HEK293 (cell line): ENCODE data around the gene MEGF9.

ENCODE experiments used
- ZBTB7A ChIP-seq: fragments of 450-650 bp; formaldehyde crosslinking; IDR thresholded peaks from 2 replicates; pipeline ENCODE4 v1.5.1; 2016; ENCODE audit warnings: low read depth, missing biosample characterization, missing genetic modification characterization
- ZNF175 ChIP-seq: fragments of 450-650 bp; formaldehyde crosslinking; IDR thresholded peaks from 2 replicates; pipeline ENCODE4 v1.5.1; 2016; ENCODE audit warnings: missing biosample characterization, missing genetic modification characterization
- ZNF416 ChIP-seq: fragments of 450-650 bp; formaldehyde crosslinking; IDR thresholded peaks from 2 replicates; pipeline ENCODE4 v1.5.1; 2016; ENCODE audit warnings: missing biosample characterization, missing genetic modification characterization
- ZNF510 ChIP-seq: fragments of 450-650 bp; formaldehyde crosslinking; IDR thresholded peaks from 2 replicates; pipeline ENCODE4 v1.5.1; 2018; ENCODE audit warnings: mild to moderate bottlenecking, missing genetic modification characterization, missing biosample characterization; ENCODE audit not compliant: insufficient replicate concordance
- ZNF610 ChIP-seq: fragments of 450-650 bp; formaldehyde crosslinking; IDR thresholded peaks from 2 replicates; pipeline ENCODE4 v1.5.1; 2016; ENCODE audit warnings: missing biosample characterization, missing genetic modification characterization, borderline replicate concordance
- TF ChIP-seq, protein P1 (sequence below): fragments of 450-650 bp; formaldehyde crosslinking; IDR thresholded peaks from 2 replicates; pipeline ENCODE4 v1.5.1; 2016; ENCODE audit warnings: missing biosample characterization, missing genetic modification characterization
- TF ChIP-seq, protein P2 (sequence below): fragments of 450-650 bp; formaldehyde crosslinking; optimal IDR thresholded peaks from 2 replicates; pipeline ENCODE3; 2016; ENCODE audit warnings: missing biosample characterization, mild to moderate bottlenecking, missing genetic modification characterization
- TF ChIP-seq, protein P3 (sequence below): fragments of 450-650 bp; formaldehyde crosslinking; IDR thresholded peaks from 2 replicates; pipeline ENCODE4 v1.5.1; 2016; ENCODE audit warnings: missing biosample characterization, missing genetic modification characterization

DNA sequence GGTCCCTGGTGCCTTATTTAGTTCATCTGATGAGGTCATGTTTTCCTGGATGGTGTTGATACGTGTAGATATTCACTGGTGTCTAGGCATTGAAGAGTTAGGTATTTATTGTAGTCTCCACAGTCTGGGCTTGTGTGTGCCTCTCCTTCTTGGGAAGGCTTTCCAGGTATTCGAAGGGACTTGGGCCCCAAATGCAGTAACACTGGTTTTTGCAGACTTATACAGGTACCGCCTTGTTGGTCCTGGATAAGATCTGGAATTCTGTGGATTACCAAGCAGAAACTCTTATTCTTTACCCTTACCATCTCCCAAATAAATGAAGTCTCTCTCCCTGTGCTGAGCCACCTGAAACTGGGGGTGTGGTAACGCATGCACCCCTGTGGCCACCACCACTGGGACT lies 34.1 kb downstream of the MEGF9 start:
- no peak for TF ChIP-seq ZBTB7A (tag by site-specific recombination)
- TF ChIP-seq, protein P1, sequence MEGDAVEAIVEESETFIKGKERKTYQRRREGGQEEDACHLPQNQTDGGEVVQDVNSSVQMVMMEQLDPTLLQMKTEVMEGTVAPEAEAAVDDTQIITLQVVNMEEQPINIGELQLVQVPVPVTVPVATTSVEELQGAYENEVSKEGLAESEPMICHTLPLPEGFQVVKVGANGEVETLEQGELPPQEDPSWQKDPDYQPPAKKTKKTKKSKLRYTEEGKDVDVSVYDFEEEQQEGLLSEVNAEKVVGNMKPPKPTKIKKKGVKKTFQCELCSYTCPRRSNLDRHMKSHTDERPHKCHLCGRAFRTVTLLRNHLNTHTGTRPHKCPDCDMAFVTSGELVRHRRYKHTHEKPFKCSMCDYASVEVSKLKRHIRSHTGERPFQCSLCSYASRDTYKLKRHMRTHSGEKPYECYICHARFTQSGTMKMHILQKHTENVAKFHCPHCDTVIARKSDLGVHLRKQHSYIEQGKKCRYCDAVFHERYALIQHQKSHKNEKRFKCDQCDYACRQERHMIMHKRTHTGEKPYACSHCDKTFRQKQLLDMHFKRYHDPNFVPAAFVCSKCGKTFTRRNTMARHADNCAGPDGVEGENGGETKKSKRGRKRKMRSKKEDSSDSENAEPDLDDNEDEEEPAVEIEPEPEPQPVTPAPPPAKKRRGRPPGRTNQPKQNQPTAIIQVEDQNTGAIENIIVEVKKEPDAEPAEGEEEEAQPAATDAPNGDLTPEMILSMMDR (tag by site-specific recombination) = no peak
- no peak for TF ChIP-seq ZNF175 (tag by site-specific recombination)
- TF ChIP-seq, protein P2, sequence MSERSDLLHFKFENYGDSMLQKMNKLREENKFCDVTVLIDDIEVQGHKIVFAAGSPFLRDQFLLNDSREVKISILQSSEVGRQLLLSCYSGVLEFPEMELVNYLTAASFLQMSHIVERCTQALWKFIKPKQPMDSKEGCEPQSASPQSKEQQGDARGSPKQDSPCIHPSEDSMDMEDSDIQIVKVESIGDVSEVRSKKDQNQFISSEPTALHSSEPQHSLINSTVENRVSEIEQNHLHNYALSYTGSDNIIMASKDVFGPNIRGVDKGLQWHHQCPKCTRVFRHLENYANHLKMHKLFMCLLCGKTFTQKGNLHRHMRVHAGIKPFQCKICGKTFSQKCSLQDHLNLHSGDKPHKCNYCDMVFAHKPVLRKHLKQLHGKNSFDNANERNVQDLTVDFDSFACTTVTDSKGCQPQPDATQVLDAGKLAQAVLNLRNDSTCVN (tag by site-specific recombination) = no peak
- TF ChIP-seq, protein P3, sequence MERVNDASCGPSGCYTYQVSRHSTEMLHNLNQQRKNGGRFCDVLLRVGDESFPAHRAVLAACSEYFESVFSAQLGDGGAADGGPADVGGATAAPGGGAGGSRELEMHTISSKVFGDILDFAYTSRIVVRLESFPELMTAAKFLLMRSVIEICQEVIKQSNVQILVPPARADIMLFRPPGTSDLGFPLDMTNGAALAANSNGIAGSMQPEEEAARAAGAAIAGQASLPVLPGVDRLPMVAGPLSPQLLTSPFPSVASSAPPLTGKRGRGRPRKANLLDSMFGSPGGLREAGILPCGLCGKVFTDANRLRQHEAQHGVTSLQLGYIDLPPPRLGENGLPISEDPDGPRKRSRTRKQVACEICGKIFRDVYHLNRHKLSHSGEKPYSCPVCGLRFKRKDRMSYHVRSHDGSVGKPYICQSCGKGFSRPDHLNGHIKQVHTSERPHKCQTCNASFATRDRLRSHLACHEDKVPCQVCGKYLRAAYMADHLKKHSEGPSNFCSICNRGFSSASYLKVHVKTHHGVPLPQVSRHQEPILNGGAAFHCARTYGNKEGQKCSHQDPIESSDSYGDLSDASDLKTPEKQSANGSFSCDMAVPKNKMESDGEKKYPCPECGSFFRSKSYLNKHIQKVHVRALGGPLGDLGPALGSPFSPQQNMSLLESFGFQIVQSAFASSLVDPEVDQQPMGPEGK = no peak
- no peak for TF ChIP-seq ZNF416 (tag by site-specific recombination)
- no peak for TF ChIP-seq ZNF510 (tag by site-specific recombination)
- TF ChIP-seq ZNF610 (tag by site-specific recombination) = no peak
